HG03342 (cell line): ENCODE data around the gene THSD7B.
"Not testable (repeated sequence)": the region's sequence is repeated elsewhere in the genome, so short reads cannot be mapped to it uniquely, and the experiment has no call there.

ENCODE experiments used
- ATAC-seq: cut with Tn5 transposase; IDR thresholded peaks from one replicate; pipeline ENCODE4 v1.9.1; 2021; ENCODE audit warnings: mild to moderate bottlenecking, moderate library complexity; ENCODE audit not compliant: unreplicated experiment

Gene THSD7B

GRCh38 chr2:136927156-136927555 lies 161.8 kb downstream of the THSD7B start:
- no peak for ATAC-seq

GRCh38 chr2:136929531-136929930 lies 164.2 kb downstream of the THSD7B start:
- no peak for ATAC-seq

GRCh38 chr2:136932700-136933099 lies 167.4 kb downstream of the THSD7B start:
- ATAC-seq: peak; percentile 60

- ATAC-seq: no peak
Observed at GRCh38 chr2:136935119-136935518, 169.8 kb downstream of the THSD7B start.

- no peak for ATAC-seq
Observed at GRCh38 chr2:136956050-136956449, 190.7 kb downstream of the THSD7B start.

GRCh38 chr2:136957044-136957443 lies 191.7 kb downstream of the THSD7B start:
- ATAC-seq: no peak

- ATAC-seq: no peak
Observed at GRCh38 chr2:136962105-136962725, 196.9 kb downstream of the THSD7B start.

- ATAC-seq: no peak
Observed at GRCh38 chr2:136966485-136966884, 201.1 kb downstream of the THSD7B start.

GRCh38 chr2:136980303-136980702 lies 215.0 kb downstream of the THSD7B start:
- no peak for ATAC-seq

- not testable (repeated sequence) for ATAC-seq
Observed at GRCh38 chr2:136981689-136982088, 216.3 kb downstream of the THSD7B start.

- no peak for ATAC-seq
Observed at GRCh38 chr2:136985044-136985443, 219.7 kb downstream of the THSD7B start.

GRCh38 chr2:136986605-136987221 lies 221.4 kb downstream of the THSD7B start:
- ATAC-seq: no peak

- no peak for ATAC-seq
Observed at GRCh38 chr2:136990316-136990715, 225.0 kb downstream of the THSD7B start.

- no peak for ATAC-seq
Observed at GRCh38 chr2:136994793-136995192, 229.4 kb downstream of the THSD7B start.

GRCh38 chr2:136997557-136997956 lies 232.2 kb downstream of the THSD7B start:
- no peak for ATAC-seq

GRCh38 chr2:137000811-137001210 lies 235.5 kb downstream of the THSD7B start:
- ATAC-seq: no peak

- no peak for ATAC-seq
Observed at GRCh38 chr2:137002896-137003295, 237.6 kb downstream of the THSD7B start.

- no peak for ATAC-seq
Observed at GRCh38 chr2:137005210-137005609, 239.9 kb downstream of the THSD7B start.

GRCh38 chr2:137007938-137008337 lies 242.6 kb downstream of the THSD7B start:
- ATAC-seq: no peak

GRCh38 chr2:137009953-137010352 lies 244.6 kb downstream of the THSD7B start:
- ATAC-seq: no peak

- ATAC-seq: no peak
Observed at GRCh38 chr2:137020452-137021196, 255.3 kb downstream of the THSD7B start.

- no peak for ATAC-seq
Observed at GRCh38 chr2:137021763-137022162, 256.4 kb downstream of the THSD7B start.
